ENCODE data around the gene TOB1.

- TF ChIP-seq CTCF (conservative IDR thresholded peaks at IDR 0.05; ENCODE audit: low read depth, low read length) (no peak), NFE2L2 (IDR thresholded peaks at IDR 0.05; ENCODE audit: low read depth, low read length) (no peak)
Observed at GRCh38 chr17:50858486-50859225, 7.5 kb downstream of the TOB1 start.
